ENCODE measurements around the gene PIAS1.

DNA sequence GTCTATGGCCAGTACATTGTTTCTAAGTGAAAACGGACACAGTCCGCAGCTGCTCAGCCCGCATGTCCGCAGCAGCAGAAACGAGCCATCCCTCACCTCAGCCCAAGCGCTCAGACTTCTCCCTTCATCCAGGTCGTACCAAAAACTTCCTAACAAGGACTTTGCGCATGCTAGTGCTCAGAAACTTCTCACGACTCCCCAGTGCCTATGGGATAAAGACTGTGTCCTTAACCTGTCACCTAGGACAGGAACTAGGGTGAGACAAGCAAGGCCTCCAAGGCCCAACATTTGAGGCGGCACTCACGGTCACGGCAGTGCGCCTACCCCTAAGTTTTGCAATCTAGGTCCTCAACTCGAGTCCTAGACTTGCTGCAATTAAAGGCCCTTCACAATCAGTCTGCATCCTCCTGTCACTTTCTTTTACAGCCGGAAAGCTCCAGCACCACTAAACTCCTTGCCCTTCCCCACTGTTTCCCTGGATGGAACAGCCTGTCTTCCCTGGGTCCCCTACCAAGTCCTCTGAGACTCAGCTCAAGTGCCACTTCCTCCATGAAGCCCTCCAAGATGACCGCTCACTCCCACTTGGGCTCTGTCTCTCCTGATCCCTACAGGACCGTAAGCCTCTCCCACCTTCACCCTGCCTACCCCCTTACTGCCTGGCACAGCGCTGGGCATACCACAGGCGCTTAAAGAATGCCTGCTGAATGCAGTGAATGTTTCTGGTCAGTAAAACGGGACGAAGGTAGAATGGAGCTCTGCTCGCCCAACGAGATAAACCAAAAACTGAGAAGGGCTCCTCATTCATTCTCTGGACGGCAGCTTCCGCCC is 174.2 kb downstream of the PIAS1 start:
- TF ChIP-seq POLR2AphosphoS5 (IDR thresholded peaks at IDR 0.05; ENCODE audit: low read depth, low read length), result no peak
- peak; percentile 55; the same call in 1 of the 2 replicates for TF ChIP-seq SIN3A (IDR thresholded peaks at IDR 0.05; ENCODE audit: borderline replicate concordance, insufficient read depth, low read length)
- TF ChIP-seq, protein P1, sequence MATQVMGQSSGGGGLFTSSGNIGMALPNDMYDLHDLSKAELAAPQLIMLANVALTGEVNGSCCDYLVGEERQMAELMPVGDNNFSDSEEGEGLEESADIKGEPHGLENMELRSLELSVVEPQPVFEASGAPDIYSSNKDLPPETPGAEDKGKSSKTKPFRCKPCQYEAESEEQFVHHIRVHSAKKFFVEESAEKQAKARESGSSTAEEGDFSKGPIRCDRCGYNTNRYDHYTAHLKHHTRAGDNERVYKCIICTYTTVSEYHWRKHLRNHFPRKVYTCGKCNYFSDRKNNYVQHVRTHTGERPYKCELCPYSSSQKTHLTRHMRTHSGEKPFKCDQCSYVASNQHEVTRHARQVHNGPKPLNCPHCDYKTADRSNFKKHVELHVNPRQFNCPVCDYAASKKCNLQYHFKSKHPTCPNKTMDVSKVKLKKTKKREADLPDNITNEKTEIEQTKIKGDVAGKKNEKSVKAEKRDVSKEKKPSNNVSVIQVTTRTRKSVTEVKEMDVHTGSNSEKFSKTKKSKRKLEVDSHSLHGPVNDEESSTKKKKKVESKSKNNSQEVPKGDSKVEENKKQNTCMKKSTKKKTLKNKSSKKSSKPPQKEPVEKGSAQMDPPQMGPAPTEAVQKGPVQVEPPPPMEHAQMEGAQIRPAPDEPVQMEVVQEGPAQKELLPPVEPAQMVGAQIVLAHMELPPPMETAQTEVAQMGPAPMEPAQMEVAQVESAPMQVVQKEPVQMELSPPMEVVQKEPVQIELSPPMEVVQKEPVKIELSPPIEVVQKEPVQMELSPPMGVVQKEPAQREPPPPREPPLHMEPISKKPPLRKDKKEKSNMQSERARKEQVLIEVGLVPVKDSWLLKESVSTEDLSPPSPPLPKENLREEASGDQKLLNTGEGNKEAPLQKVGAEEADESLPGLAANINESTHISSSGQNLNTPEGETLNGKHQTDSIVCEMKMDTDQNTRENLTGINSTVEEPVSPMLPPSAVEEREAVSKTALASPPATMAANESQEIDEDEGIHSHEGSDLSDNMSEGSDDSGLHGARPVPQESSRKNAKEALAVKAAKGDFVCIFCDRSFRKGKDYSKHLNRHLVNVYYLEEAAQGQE (IDR thresholded peaks at IDR 0.05; ENCODE audit: insufficient read depth in 1 of 2, low read depth in 2 of 2, low read length in 2 of 2), result no peak
- no peak for TF ChIP-seq TAF1 (IDR thresholded peaks at IDR 0.05; ENCODE audit: borderline replicate concordance, insufficient read depth, low read length)
- TF ChIP-seq FOXP2 (optimal IDR thresholded peaks at IDR 0.05; ENCODE audit: borderline replicate concordance, extremely low read depth, extremely low read length, insufficient read depth), result no peak

All from PFSK-1 (cell line).